Suprapubic skin (tissue), 4 donors: ENCODE data around the gene SNX14. TPM values are rescaled to one million over a fixed set of nuclear protein-coding genes. Genes with fewer than 3 reads are reported as not detected.

Experiments
- total RNA-seq, 4 donors: library from RNA; depleted of rRNA; stranded (reverse); fragments of >200 nt; gene quantifications; one replicate each; pipeline ENCODE4 v1.1.0, GENCODE V29; 2016

SNX14 gene
- total RNA-seq, 4 donors from 2014 or later, result 30.3 to 125 (median 47.8) TPM

Other genes with a start within 250 kb of the SNX14 start
- gene NT5E, start 143.8 kb downstream of the SNX14 start, total RNA-seq, result 1 to 10 TPM; 1.1 to 8.7 (median 5.7) TPM
- 10 to 100 TPM; 59.7 to 71.4 (median 64.3) TPM for gene SYNCRIP, start 49.0 kb upstream of the SNX14 start, total RNA-seq